HEK293T (cell line): Measurements from ENCODE around the gene STAP1.

Experiments used
- ARNT ChIP-seq: fragments of 450-650 bp; IDR thresholded peaks from 2 replicates; pipeline ENCODE4 v1.6.1; 2017; ENCODE audit warnings: mild to moderate bottlenecking
- BHLHE40 ChIP-seq: fragments of 450-650 bp; IDR thresholded peaks from 2 replicates; pipeline ENCODE4 v1.6.1; 2016; ENCODE audit warnings: mild to moderate bottlenecking, moderate library complexity, borderline replicate concordance
- ELF4 ChIP-seq: fragments of 450-650 bp; IDR thresholded peaks from 2 replicates; pipeline ENCODE4 v1.6.1; 2017; ENCODE audit warnings: antibody characterized with exemption
- FOXA1 ChIP-seq: fragments of 450-650 bp; IDR thresholded peaks from 2 replicates; pipeline ENCODE4 v1.6.1; 2016; ENCODE audit warnings: mild to moderate bottlenecking
- FOXK2 ChIP-seq: fragments of 450-650 bp; IDR thresholded peaks from 2 replicates; pipeline ENCODE4 v1.6.1; 2016; ENCODE audit warnings: mild to moderate bottlenecking
- FOXM1 ChIP-seq: fragments of 450-650 bp; IDR thresholded peaks from 2 replicates; pipeline ENCODE4 v1.6.1; 2017; ENCODE audit warnings: mild to moderate bottlenecking, borderline replicate concordance
- HDGF ChIP-seq: fragments of 450-650 bp; IDR thresholded peaks from 2 replicates; pipeline ENCODE4 v1.6.1; 2017; ENCODE audit warnings: antibody characterized with exemption, borderline replicate concordance
- L3MBTL2 ChIP-seq: fragments of 450-650 bp; conservative IDR thresholded peaks from 2 replicates; pipeline ENCODE4 v1.6.1; 2016; ENCODE audit warnings: mild to moderate bottlenecking
- LEF1 ChIP-seq: fragments of 450-650 bp; IDR thresholded peaks from 2 replicates; pipeline ENCODE4 v1.6.1; 2017; ENCODE audit warnings: mild to moderate bottlenecking, borderline replicate concordance
- SP1 ChIP-seq: fragments of 450-650 bp; IDR thresholded peaks from 2 replicates; pipeline ENCODE4 v1.6.1; 2017
- SUZ12 ChIP-seq: fragments of 450-650 bp; IDR thresholded peaks from 2 replicates; pipeline ENCODE4 v1.6.1; 2016; ENCODE audit warnings: mild to moderate bottlenecking
- TARDBP ChIP-seq: fragments of 450-650 bp; IDR thresholded peaks from 2 replicates; pipeline ENCODE4 v1.6.1; 2016
- ZNF384 ChIP-seq: fragments of 450-650 bp; IDR thresholded peaks from 2 replicates; pipeline ENCODE4 v1.6.1; 2016
- TF ChIP-seq, protein P1 (sequence below): fragments of 450-650 bp; IDR thresholded peaks from 2 replicates; pipeline ENCODE4 v1.6.1; 2016

DNA sequence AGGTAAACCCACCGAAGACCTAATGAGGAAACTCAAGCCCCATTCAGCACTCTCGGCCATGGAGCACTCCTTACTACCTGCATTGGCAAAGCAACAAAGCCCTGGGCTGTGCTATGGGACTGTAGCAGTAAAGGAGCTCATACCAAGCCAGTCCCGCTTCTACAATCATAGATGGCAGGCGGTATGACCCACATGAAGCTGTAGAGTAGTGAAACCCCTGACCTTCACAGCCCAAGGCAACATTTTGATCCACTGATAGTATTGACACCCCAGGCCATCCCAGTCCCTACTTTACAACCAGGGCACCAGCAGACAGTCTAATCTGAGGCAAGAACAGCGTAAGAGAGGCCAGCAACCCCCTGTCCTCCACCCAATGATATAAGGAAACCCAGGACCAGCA, 38.4 kb upstream of the STAP1 start:
- TF ChIP-seq SP1 (no peak), FOXK2 (no peak), FOXM1 (no peak), L3MBTL2 (no peak), FOXA1 (no peak), BHLHE40 (no peak), HDGF (no peak), ZNF384 (no peak), ELF4 (no peak), ARNT (no peak), SUZ12 (no peak), LEF1 (no peak), TARDBP (no peak)
- TF ChIP-seq, protein P1, sequence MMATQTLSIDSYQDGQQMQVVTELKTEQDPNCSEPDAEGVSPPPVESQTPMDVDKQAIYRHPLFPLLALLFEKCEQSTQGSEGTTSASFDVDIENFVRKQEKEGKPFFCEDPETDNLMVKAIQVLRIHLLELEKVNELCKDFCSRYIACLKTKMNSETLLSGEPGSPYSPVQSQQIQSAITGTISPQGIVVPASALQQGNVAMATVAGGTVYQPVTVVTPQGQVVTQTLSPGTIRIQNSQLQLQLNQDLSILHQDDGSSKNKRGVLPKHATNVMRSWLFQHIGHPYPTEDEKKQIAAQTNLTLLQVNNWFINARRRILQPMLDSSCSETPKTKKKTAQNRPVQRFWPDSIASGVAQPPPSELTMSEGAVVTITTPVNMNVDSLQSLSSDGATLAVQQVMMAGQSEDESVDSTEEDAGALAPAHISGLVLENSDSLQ, result no peak
